ENCODE measurements around the gene PRSS1.

DNA sequence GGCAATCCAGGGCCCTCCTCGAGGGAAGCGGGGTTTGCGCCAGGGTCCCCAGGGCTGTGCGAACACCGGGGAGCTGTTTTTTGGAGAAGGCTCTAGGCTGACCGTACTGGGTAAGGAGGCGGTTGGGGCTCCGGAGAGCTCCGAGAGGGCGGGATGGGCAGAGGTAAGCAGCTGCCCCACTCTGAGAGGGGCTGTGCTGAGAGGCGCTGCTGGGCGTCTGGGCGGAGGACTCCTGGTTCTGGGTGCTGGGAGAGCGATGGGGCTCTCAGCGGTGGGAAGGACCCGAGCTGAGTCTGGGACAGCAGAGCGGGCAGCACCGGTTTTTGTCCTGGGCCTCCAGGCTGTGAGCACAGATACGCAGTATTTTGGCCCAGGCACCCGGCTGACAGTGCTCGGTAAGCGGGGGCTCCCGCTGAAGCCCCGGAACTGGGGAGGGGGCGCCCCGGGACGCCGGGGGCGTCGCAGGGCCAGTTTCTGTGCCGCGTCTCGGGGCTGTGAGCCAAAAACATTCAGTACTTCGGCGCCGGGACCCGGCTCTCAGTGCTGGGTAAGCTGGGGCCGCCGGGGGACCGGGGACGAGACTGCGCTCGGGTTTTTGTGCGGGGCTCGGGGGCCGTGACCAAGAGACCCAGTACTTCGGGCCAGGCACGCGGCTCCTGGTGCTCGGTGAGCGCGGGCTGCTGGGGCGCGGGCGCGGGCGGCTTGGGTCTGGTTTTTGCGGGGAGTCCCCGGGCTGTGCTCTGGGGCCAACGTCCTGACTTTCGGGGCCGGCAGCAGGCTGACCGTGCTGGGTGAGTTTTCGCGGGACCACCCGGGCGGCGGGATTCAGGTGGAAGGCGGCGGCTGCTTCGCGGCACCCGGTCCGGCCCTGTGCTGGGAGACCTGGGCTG lies 47.5 kb downstream of the PRSS1 start:
- TF ChIP-seq POLR2A (IDR thresholded peaks at IDR 0.05; ENCODE audit: low read length) (no peak), GATA1 (IDR thresholded peaks at IDR 0.05; ENCODE audit: low read depth, low read length) (no peak)

Measured in erythroblast (primary cell).